Prostate gland (tissue), 2 donors: Measurements from ENCODE around the gene TAS2R40. TPM values are rescaled to one million over a fixed set of nuclear protein-coding genes. Genes with fewer than 3 reads are reported as not detected.

Source experiments
- DNase-seq: peaks from one replicate; pipeline ENCODE4 v3.0.0-alpha.2; 2019; ENCODE audit warnings: low spot score
- H3K27ac ChIP-seq, 2 donors: fragments of 200-600 bp; sonication (generic); 2 replicates each; pipeline ENCODE4 v1.5.1; 2017 to 2019
- H3K27me3 ChIP-seq: fragments of 200-600 bp; sonication (generic); replicated peaks from 2 replicates; pipeline ENCODE4 v1.5.1; 2019; ENCODE audit not compliant: insufficient read depth
- H3K36me3 ChIP-seq, 2 donors: fragments of 200-600 bp; sonication (generic); 1 replicate in 1 of 2; 2 replicates in 1 of 2; pipeline versions ENCODE4 v1.5.1 to v1.8.1; 2017 to 2019
- H3K4me1 ChIP-seq: fragments of 200-600 bp; sonication (generic); replicated peaks from 2 replicates; pipeline ENCODE4 v1.5.1; 2019
- H3K4me3 ChIP-seq, 2 donors: fragments of 200-600 bp; sonication (generic); 2 replicates each; pipeline ENCODE4 v1.5.1; 2017 to 2019
- H3K9me3 ChIP-seq: fragments of 200-600 bp; sonication (generic); 2 replicates; pipeline ENCODE4 v1.5.1; 2017
- POLR2A ChIP-seq: fragments of 450-650 bp; IDR thresholded peaks from one replicate; pipeline ENCODE4 v1.6.1; 2016; ENCODE audit warnings: antibody characterized with exemption, mild to moderate bottlenecking
- POLR2AphosphoS5 ChIP-seq: sonication (generic); formaldehyde crosslinking; IDR thresholded peaks from one replicate; pipeline ENCODE4 v1.6.1; 2017; ENCODE audit warnings: antibody characterized with exemption
- WGBS: methylation state at CpG from one replicate; pipeline ENCODE4 v1.1.5; 2018; 5-methylcytosine and 5-hydroxymethylcytosine counted together
- intact Hi-C: fragments of 100-400 bp; cut with DNase I; formaldehyde crosslinking; loops from one replicate; pipeline ENCODE4 v1.14.2; 2022
- small RNA-seq, 2 donors: library from RNA; depleted of rRNA; stranded (forward); fragments of <200 nt; gene quantifications; one replicate each; pipeline ENCODE3, GENCODE V24; 2016
- total RNA-seq, 2 donors: library from RNA; depleted of rRNA; stranded (reverse); fragments of >200 nt; gene quantifications; one replicate each; pipeline ENCODE4 v1.1.0, GENCODE V29; 2016
- TF ChIP-seq, protein P1 (sequence below), 4 experiments: fragments of 200-600 bp in 2 of 4; fragments of 450-650 bp in 2 of 4; sonication (generic) in 2 of 4; IDR thresholded peaks; 1 replicate in 3 of 4; 2 replicates in 1 of 4; pipeline ENCODE4 v1.5.1; 2016 to 2019; ENCODE audit warnings: antibody characterized with exemption in 4 of 4, mild to moderate bottlenecking in 2 of 4, moderate library complexity in 2 of 4

TAS2R40 gene
- total RNA-seq, 2 donors from 2014 or later = not detected

DNA sequence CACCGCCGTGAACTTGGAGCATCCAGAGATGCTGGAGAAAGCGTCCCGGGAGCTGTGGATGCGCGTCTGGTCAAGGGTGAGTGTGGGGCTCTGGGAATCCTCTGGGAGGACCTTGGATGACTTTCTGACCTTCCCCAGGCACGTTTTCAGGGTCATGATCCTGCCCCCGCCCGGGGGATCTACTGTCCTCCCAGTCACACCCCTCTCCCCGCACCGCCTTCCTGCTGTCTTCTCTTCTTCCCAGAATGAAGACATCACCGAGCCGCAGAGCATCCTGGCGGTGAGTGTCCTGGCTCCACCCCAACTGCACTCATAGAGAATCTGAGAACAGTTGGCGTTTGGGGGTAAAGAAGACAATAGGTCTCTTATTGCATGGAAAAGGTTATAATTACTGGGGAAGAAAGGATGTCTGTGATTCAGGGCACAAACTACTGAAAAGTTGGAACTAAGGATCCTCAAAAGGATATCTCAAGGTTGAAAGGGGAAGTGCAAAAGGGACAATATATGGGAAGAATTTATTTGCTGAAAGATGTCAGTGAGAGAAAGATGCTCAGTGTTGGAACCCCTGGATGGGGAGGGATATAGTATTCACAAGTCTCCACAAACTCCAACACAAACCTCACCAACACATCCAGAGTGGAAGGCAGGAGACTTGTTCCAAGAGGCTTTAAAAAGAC is 43.3 kb downstream of the TAS2R40 start:
- Histone ChIP-seq H3K4me1 (no peaks in the 10 kb centered on the region), H3K4me3 (no peak overlapping the region), H3K36me3 (peaks cover 0 to 12% of the 10 kb centered on the region in 2 donors), H3K27ac (no peak overlapping the region), H3K9me3 (no peaks in the 10 kb centered on the region), H3K27me3 (no peaks in the 10 kb centered on the region)
- 89% methylated on average over 15 of the region's 15 CpGs for WGBS
- no peak for DNase-seq
- TF ChIP-seq, protein P1, sequence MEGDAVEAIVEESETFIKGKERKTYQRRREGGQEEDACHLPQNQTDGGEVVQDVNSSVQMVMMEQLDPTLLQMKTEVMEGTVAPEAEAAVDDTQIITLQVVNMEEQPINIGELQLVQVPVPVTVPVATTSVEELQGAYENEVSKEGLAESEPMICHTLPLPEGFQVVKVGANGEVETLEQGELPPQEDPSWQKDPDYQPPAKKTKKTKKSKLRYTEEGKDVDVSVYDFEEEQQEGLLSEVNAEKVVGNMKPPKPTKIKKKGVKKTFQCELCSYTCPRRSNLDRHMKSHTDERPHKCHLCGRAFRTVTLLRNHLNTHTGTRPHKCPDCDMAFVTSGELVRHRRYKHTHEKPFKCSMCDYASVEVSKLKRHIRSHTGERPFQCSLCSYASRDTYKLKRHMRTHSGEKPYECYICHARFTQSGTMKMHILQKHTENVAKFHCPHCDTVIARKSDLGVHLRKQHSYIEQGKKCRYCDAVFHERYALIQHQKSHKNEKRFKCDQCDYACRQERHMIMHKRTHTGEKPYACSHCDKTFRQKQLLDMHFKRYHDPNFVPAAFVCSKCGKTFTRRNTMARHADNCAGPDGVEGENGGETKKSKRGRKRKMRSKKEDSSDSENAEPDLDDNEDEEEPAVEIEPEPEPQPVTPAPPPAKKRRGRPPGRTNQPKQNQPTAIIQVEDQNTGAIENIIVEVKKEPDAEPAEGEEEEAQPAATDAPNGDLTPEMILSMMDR (IDR thresholded peaks at IDR 0.05) = no peak
- TF ChIP-seq POLR2AphosphoS5 (no peak), POLR2A (no peak)
- intact Hi-C loops = no loop called here

DNA sequence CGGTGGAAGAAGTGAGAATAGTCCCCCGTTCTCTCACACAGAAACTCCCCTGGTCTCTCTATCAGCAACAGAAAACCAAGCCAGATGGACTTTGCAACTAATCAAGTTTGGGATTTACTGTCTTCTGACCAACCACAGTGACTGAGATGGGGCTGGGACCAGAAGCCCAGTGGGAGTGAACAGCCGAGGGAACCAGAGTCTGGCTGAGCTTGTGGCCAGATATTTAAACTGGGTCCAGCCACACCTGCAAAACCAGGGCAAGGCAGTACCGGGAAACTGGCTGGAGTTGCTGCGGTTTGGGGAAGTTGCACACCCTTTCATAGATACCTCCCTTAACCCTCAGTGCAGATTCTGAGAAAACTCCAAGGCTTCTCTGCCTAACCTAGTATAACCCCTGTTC is 47.4 kb downstream of the TAS2R40 start:
- no peak for TF ChIP-seq POLR2AphosphoS5
- TF ChIP-seq POLR2A = no peak
- TF ChIP-seq, protein P1 (IDR thresholded peaks at IDR 0.05) = no peak
- no peak overlapping the region for H3K4me3 ChIP-seq
- peaks cover 0 to 12% of the 10 kb centered on the region in 2 donors for H3K36me3 ChIP-seq
- no peak for DNase-seq
- WGBS = 78% methylated on average over 5 of the region's 5 CpGs
- no peaks in the 10 kb centered on the region for H3K4me1 ChIP-seq
- H3K27ac ChIP-seq = no peak overlapping the region
- no peaks in the 10 kb centered on the region for H3K27me3 ChIP-seq
- intact Hi-C loops = no loop called here
- H3K9me3 ChIP-seq = no peaks in the 10 kb centered on the region

DNA sequence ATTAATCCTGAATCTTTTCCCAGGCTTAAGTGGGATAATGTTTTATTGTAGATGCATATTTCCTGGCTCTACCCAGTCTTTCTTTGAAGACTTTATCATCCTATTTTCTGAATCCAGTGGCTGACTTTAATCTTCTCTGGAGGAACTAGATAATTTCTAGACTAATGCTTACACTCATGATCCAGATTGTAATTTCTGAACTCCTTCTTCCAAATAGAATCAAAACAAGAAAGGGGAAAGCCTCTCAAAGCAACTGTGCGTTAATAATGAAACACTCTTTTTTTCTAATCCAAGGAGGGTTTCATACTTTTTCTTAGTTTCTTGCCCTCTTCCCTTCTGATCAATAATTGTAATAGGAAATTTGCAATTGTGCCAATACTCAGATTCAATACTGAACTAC is 49.4 kb downstream of the TAS2R40 start:
- intact Hi-C loops = no loop called here
- H3K27me3 ChIP-seq = no peaks in the 10 kb centered on the region
- no peak for DNase-seq
- H3K27ac ChIP-seq = no peak overlapping the region
- 83% methylated on average over 1 of the region's 1 CpG for WGBS
- peaks cover 0 to 12% of the 10 kb centered on the region in 2 donors for H3K36me3 ChIP-seq
- no peaks in the 10 kb centered on the region for H3K4me1 ChIP-seq
- no peaks in the 10 kb centered on the region for H3K9me3 ChIP-seq
- TF ChIP-seq, protein P1 (IDR thresholded peaks at IDR 0.05) = no peak
- TF ChIP-seq POLR2AphosphoS5 = no peak
- TF ChIP-seq POLR2A = no peak
- no peak overlapping the region for H3K4me3 ChIP-seq

Small RNA genes within 50 kb of the gene (small RNA-seq; reads per million reads assigned to genes)
- 0 reads per million in 2 donors for gene AC073342.3

Other genes with a start within 250 kb of the TAS2R40 start
- not detected for gene OR9A2, start 194.9 kb upstream of the TAS2R40 start, total RNA-seq
- not detected for gene OR6V1, start 169.7 kb upstream of the TAS2R40 start, total RNA-seq
- gene PIP, start 90.0 kb upstream of the TAS2R40 start, total RNA-seq = 10 to 100 TPM in 1 of 2 donors, 1 to 10 TPM in 1; 2.2 to 98.2 TPM
- gene TAS2R39, start 38.6 kb upstream of the TAS2R40 start, total RNA-seq = not detected
- gene GSTK1, start 41.4 kb downstream of the TAS2R40 start, total RNA-seq = 100 to 1,000 TPM; 134 to 153 TPM
- 1 to 10 TPM in 1 of 2 donors, under 1 TPM in 1; 0.51 to 7.7 TPM for gene TMEM139, start 62.9 kb downstream of the TAS2R40 start, total RNA-seq
- gene CASP2, start 66.3 kb downstream of the TAS2R40 start, total RNA-seq = 10 to 100 TPM; 19.6 to 20.2 TPM
- under 1 TPM in 1 of 2 donors, not detected in 1; 0.23 TPM for gene CLCN1, start 94.1 kb downstream of the TAS2R40 start, total RNA-seq
- 1 to 10 TPM in 1 of 2 donors, under 1 TPM in 1; 0.32 to 1.2 TPM for gene FAM131B, start 140.7 kb downstream of the TAS2R40 start, total RNA-seq
- gene ZYX, start 159.3 kb downstream of the TAS2R40 start, total RNA-seq = 100 to 1,000 TPM in 1 of 2 donors, 10 to 100 TPM in 1; 55.8 to 256 TPM
- 10 to 100 TPM; 10.5 to 15.7 TPM for gene EPHA1, start 186.8 kb downstream of the TAS2R40 start, total RNA-seq
- gene TAS2R60, start 221.4 kb downstream of the TAS2R40 start, total RNA-seq = not detected